ENCODE data around the gene ZXDC. TPM values are rescaled to one million over a fixed set of nuclear protein-coding genes. Genes with fewer than 3 reads are reported as not detected.

Gene ZXDC
- total and polyA plus RNA-seq, 2 donors from 2014 or later = 11.4 to 44.8 TPM

DNA sequence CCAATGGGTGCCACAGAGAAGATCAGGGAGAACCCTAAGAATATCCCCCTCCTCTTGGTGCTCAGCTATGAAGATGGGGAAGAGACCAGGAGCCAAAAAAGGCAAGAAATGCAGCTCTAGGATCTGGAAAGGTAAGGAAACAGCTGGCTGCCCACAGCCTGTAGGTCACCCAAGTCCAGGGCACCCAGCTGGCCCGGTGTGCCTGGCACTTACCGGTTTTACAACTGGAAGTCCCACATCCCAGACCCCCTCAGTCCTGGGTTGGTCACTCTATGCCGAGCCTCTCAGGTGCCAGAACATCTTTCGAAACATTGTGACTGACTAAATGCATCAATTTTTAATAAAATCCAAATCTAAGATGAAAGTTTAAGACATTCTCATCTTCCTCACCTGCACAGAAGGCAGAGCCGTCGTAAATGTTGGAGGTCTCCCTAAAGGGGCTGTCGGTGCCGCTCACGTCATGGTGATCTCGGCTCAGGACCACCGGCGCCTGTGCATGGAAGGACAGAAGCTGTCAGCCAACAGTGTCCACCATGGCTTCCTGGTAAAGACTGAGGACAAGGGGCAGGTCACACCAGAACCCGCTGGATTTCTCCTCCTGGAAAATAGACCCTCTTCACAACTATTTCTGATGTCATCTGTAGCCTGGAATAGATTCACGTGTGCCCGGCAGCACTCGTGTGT lies 13.3 kb upstream of the ZXDC start:
- intact Hi-C loops (cut with DNase I) = no loop called here
- TF ChIP-seq, protein P1, sequence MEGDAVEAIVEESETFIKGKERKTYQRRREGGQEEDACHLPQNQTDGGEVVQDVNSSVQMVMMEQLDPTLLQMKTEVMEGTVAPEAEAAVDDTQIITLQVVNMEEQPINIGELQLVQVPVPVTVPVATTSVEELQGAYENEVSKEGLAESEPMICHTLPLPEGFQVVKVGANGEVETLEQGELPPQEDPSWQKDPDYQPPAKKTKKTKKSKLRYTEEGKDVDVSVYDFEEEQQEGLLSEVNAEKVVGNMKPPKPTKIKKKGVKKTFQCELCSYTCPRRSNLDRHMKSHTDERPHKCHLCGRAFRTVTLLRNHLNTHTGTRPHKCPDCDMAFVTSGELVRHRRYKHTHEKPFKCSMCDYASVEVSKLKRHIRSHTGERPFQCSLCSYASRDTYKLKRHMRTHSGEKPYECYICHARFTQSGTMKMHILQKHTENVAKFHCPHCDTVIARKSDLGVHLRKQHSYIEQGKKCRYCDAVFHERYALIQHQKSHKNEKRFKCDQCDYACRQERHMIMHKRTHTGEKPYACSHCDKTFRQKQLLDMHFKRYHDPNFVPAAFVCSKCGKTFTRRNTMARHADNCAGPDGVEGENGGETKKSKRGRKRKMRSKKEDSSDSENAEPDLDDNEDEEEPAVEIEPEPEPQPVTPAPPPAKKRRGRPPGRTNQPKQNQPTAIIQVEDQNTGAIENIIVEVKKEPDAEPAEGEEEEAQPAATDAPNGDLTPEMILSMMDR (IDR thresholded peaks at IDR 0.05; ENCODE audit: borderline replicate concordance, extremely low read depth, insufficient read depth) = no peak

DNA sequence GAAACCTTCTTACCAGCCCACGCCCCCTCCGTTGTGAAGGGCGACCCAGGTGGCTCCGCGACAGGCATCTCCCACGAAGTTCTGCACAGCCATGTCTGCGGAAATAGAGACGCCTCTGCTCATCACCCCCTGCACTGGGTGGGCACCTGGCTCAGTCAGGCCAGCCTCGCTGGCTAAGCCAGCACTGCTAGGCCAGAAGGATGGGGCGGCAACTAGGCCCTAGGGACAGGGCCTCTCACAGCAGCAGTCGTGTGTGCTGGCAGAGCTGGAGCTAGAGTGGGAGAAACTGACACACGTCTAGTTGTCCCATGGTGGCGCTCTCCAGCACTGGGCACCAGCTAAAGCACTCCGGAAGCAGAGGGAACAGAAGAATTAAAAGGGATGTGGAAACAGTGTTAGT lies 12.5 kb upstream of the ZXDC start:
- TF ChIP-seq, protein P1 (IDR thresholded peaks at IDR 0.05; ENCODE audit: borderline replicate concordance, extremely low read depth, insufficient read depth) = no peak
- Histone ChIP-seq H3K36me3 (ENCODE audit: control insufficient read depth in 2 of 3, insufficient read depth in 3 of 3, low read length in 3 of 3) (no peaks in the 10 kb centered on the region), H3K9me3 (ENCODE audit: control insufficient read depth in 2 of 3, insufficient read depth in 1 of 3, low read length in 3 of 3) (no peaks in the 10 kb centered on the region), H3K4me3 (ENCODE audit: low read length in 3 of 3) (no peak overlapping the region), H3K4me1 (ENCODE audit: control insufficient read depth in 2 of 3, insufficient read depth in 2 of 3, low read depth in 1 of 3, low read length in 3 of 3) (peaks cover 0 to 3% (median 0%) of the 10 kb centered on the region in 3 donors), H3K27me3 (ENCODE audit: control insufficient read depth, insufficient read depth, low read length) (no peaks in the 10 kb centered on the region), H3K9ac (ENCODE audit: low read length in 3 of 3) (no peak overlapping the region), H3K27ac (ENCODE audit: low read depth in 2 of 2, low read length in 2 of 2) (no peak overlapping the region)
- no peak for FAIRE-seq
- peak in 1 of 5 donors; percentile 48 for DNase-seq
- intact Hi-C loops (cut with DNase I) = no loop called here

More for the DNA sequence above, 13.3 kb upstream of the ZXDC start:
- peak in 1 of 5 donors; percentile 36 for DNase-seq
- Histone ChIP-seq H3K9ac (ENCODE audit: low read length in 3 of 3) (no peak overlapping the region), H3K36me3 (ENCODE audit: control insufficient read depth in 2 of 3, insufficient read depth in 3 of 3, low read length in 3 of 3) (no peaks in the 10 kb centered on the region), H3K9me3 (ENCODE audit: control insufficient read depth in 2 of 3, insufficient read depth in 1 of 3, low read length in 3 of 3) (no peaks in the 10 kb centered on the region), H3K27me3 (ENCODE audit: control insufficient read depth, insufficient read depth, low read length) (no peaks in the 10 kb centered on the region), H3K4me1 (ENCODE audit: control insufficient read depth in 2 of 3, insufficient read depth in 2 of 3, low read depth in 1 of 3, low read length in 3 of 3) (peaks cover 0 to 3% (median 0%) of the 10 kb centered on the region in 3 donors), H3K4me3 (ENCODE audit: low read length in 3 of 3) (no peak overlapping the region), H3K27ac (ENCODE audit: low read depth in 2 of 2, low read length in 2 of 2) (no peak overlapping the region)
- FAIRE-seq = no peak

DNA sequence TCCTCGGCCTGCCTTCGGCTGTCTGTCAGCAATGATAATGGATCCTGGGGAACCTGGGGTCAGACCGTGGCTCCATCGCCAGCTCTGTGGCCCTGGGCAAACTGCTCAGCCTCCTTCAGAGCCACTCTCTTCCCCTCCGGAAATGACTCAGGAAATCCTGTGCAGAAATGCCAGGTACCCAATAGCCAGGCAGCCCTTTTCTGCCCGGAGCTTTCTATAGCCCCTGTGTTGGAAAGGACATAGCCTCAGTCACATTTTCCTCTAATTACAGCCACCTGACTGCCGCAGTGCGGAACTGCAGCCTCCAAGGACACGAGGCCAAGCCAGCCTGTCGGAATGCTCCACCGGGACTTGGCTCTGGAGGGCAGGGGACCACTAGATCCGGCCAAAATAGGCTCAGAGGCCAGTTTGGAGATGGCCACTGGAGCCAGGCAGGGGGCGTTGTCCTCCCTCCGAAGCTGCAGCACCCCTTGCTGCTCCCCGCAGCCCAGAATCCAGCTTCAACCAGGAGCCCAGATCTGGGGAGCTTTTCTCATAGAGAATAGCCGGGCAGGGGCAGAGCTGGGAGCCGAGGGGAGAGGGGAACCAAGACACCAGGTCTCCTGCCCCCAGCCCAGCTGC lies 11.6 kb upstream of the ZXDC start:
- Histone ChIP-seq H3K4me3 (ENCODE audit: low read length in 3 of 3) (no peak overlapping the region), H3K36me3 (ENCODE audit: control insufficient read depth in 2 of 3, insufficient read depth in 3 of 3, low read length in 3 of 3) (no peaks in the 10 kb centered on the region), H3K27ac (ENCODE audit: low read depth in 2 of 2, low read length in 2 of 2) (no peak overlapping the region), H3K9me3 (ENCODE audit: control insufficient read depth in 2 of 3, insufficient read depth in 1 of 3, low read length in 3 of 3) (no peaks in the 10 kb centered on the region), H3K9ac (ENCODE audit: low read length in 3 of 3) (no peak overlapping the region), H3K4me1 (ENCODE audit: control insufficient read depth in 2 of 3, insufficient read depth in 2 of 3, low read depth in 1 of 3, low read length in 3 of 3) (peaks cover 0 to 3% (median 0%) of the 10 kb centered on the region in 3 donors), H3K27me3 (ENCODE audit: control insufficient read depth, insufficient read depth, low read length) (no peaks in the 10 kb centered on the region)
- intact Hi-C loops (cut with DNase I) = no loop called here
- DNase-seq (peak in 2 of 5 donors; percentile 34 to 62), FAIRE-seq (no peak)
- TF ChIP-seq, protein P1 (IDR thresholded peaks at IDR 0.05; ENCODE audit: borderline replicate concordance, extremely low read depth, insufficient read depth) = no peak
